Measurements from ENCODE around the gene NEGR1. TPM values are rescaled to one million over a fixed set of nuclear protein-coding genes. Genes with fewer than 3 reads are reported as not detected.

NEGR1 gene
- total RNA-seq, 1 donor, result 20.7 TPM

- no peak for DNase-seq (ENCODE audit: low read depth)
- H3K4me3 ChIP-seq (ENCODE audit: low read depth, low read length), result no peak overlapping the region
- no peak for TF ChIP-seq CTCF (IDR thresholded peaks at IDR 0.05; ENCODE audit: insufficient read depth, low read length)
These were observed 269.2 kb downstream of the NEGR1 start for GRCh38 chr1:72013161-72013560.

- no peak for DNase-seq (ENCODE audit: low read depth)
- H3K4me3 ChIP-seq (ENCODE audit: low read depth, low read length), result no peak overlapping the region
- TF ChIP-seq CTCF (IDR thresholded peaks at IDR 0.05; ENCODE audit: insufficient read depth, low read length), result no peak
These were observed 270.6 kb downstream of the NEGR1 start for GRCh38 chr1:72011721-72012120.

GRCh38 chr1:72010094-72010431, 272.3 kb downstream of the NEGR1 start:
- no peak overlapping the region for H3K4me3 ChIP-seq (ENCODE audit: low read depth, low read length)
- DNase-seq (ENCODE audit: low read depth), result no peak
- no peak for TF ChIP-seq CTCF (IDR thresholded peaks at IDR 0.05; ENCODE audit: insufficient read depth, low read length)

- no peak for TF ChIP-seq CTCF (IDR thresholded peaks at IDR 0.05; ENCODE audit: insufficient read depth, low read length)
- DNase-seq (ENCODE audit: low read depth), result no peak
- H3K4me3 ChIP-seq (ENCODE audit: low read depth, low read length), result no peak overlapping the region
These were observed 272.9 kb downstream of the NEGR1 start for GRCh38 chr1:72009173-72010093.

- no peak overlapping the region for H3K4me3 ChIP-seq (ENCODE audit: low read depth, low read length)
- no peak for TF ChIP-seq CTCF (IDR thresholded peaks at IDR 0.05; ENCODE audit: insufficient read depth, low read length)
- no peak for DNase-seq (ENCODE audit: low read depth)
These were observed 275.0 kb downstream of the NEGR1 start for GRCh38 chr1:72007312-72007711.

- DNase-seq (ENCODE audit: low read depth), result no peak
- TF ChIP-seq CTCF (IDR thresholded peaks at IDR 0.05; ENCODE audit: insufficient read depth, low read length), result no peak
- H3K4me3 ChIP-seq (ENCODE audit: low read depth, low read length), result no peak overlapping the region
These were observed 276.2 kb downstream of the NEGR1 start for GRCh38 chr1:72006092-72006491.

Data from fibroblast of the aortic adventitia (primary cell).